ENCODE data around the gene SLC49A3.
"Not testable (repeated sequence)": the region's sequence is repeated elsewhere in the genome, so short reads cannot be mapped to it uniquely, and the experiment has no call there.

The SLC49A3 gene

DNA sequence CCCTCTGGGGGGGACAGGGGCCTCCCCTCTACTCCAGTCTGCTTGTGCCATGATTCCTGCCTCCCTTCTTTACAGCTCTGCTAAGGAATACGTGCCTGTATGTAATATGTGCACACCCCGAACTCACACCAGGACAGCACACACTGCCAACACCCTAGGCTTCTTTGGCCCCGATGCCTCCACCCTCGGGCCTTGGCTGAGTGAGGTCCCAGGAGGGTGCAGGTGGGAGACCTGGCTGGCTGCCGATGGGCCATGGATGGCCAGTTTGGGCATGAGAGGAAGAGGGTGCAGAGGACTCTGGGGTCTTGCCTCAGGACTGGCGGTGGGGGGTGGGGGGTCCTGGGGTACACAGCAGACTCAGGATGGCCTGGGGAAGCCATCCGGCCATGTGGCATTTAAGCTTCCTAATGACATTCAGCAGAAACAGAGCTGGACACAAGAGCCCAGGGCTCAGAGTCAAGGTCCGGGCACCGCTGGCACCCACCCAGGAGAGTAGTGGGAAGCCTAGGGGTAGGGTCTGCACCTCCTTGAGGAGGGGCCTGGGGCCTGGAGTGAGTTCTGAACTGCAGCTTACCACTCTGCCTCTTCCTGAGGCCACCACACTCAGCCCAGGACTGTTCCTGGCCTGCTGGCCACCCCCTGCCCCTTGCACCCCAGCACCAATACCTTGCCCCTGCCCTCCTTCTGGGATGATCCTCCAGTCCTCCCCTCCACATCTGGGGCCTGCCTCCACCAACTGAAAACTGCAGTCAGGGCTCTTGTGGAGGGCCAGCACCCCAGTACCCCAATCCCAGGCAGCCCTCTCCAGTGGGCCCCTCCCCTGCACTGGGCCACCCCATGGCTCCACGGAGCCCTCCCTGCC, 14.6 kb upstream of the SLC49A3 start:
- DNase-seq (ENCODE audit: low read depth in 2 of 2) = no peak

GRCh38 chr4:702618-703048, 13.7 kb upstream of the SLC49A3 start:
- no peak for DNase-seq (ENCODE audit: low read depth in 2 of 2)

DNA sequence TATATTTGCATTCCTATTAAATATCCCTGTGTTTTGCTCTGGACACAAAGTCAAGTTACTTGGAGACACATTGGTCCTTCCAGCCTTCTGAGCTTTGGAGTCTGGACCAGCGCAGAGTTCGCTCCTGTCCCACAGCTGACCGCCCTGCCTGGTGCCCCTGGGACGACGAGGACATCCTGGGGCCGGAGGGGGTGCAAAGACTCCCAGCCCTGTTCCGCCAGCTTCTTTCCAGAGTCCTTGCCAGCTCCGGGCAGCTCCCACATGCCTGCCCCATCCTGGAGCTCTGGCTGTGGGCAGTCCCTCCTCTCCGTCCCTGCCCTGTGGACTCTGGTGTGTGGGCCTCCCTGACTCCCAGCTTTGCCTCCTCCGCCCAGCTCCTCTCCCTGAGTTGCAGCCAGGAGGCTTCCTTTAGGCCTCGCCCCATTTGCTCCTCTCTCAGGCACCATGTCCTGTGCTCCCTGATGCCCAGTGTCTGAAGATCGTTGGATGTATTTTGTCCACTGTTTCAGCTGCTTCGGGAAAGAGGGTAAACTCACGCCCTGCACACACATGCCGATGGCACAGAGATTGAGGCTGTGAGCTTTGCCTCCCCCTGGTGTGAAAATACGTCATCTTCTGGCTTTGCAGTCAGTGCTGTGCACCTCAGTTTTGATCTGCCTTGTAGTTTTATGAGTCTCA, 11.8 kb upstream of the SLC49A3 start:
- no peak for DNase-seq (ENCODE audit: low read depth in 2 of 2)

DNA sequence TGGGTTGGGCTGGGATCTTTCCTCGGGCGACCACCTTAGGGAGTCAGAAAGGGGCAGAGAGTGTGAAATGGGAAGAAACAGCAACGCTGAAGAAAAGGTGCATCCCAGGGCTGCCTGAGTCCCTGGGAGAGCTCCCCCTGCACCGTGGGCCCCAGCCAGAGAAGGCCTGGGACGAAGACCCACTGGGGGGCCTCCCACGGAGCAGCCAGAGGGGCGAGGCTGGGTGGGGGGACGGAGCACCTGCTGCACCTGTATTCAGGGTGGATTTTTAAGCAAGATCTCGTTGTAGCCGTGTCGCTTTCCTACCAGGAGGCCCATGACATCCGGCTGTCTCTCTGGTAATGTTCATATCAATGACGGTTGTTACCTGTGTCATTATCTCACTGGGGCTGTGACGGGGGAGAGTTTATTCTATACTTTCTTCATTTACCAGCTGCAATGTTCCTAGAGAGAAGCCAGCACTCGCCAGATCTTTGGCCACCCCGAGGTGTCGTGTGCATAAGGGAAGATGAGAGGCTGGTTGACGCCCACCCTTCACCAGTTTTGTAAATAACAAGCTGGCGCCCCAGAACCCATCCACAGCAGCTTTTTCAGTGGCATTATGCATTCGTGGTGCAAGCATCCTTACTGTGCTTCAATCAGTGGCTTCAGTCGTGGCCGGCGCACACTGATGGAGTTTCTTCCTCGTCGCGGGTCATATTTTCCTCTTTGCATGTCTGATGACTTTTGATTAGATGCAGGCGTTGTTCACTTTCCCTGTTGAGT, 11.0 kb upstream of the SLC49A3 start:
- DNase-seq (ENCODE audit: low read depth in 2 of 2) = no peak

DNA sequence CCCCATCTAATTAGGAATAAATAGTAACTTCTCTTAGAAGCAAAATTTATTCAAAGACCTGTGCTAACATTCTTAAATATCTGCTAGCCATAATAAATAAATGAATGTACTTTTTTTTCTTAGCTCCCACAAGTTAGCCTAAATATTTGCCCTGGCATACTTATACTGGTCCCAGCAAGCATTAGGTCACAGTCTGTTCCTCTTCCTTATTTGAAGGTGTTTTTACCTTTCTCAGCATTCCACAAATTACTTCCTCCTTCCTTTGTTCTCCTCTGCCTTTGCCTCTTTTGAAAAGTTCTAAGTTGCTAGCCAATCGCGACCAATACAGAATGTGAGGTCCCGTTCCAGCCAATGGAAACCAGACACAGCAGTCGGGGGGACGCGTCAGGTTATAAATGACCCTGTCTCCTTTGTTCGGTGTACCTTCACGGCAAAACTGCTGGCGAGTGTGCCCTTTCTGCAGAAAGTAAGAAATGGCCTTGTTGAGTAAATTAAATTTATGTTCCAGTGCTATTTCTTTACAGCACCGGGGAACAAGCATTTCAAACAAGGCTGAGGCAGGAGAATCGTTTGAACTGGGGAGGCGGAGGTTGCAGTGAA, 5.5 kb upstream of the SLC49A3 start:
- DNase-seq (ENCODE audit: low read depth in 2 of 2) = not testable (repeated sequence)

DNA sequence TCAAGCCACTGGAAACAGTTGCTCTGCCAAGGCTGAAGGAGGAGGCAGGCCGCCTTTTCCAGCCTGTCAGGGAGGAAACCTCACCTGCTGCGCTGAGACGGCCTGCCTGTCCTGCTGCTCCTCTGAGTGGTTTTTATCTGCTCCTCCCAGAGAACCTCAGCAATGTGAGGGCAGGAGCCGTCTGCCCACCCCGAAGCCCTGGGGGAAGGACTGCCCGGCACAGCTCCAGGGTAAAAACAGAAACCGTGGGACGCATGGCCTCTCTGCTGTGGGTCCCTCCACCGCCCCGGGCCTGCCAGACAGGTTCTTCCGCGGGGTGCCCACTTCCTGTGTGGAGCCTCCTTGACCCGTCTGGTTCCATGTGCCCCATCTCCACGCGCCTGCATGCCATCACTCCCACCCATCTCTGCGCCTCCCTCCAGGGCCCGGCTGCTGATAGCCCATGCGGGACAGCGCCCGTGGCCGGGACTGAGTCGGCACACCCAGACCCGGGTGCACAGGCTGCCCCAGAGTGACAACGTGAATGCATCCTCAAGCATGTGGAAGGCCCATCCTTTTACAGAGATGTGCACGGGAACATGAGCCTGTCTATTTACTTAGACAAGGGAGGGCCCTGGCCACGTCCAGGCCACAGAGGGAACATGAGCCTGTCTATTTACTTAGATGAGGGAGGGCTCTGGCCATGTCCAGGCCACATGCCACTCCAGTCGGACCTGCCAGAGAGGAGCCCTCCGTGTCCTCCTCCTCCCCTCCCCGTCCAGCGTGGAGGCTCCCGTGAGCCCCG, 4.0 kb upstream of the SLC49A3 start:
- DNase-seq (ENCODE audit: low read depth in 2 of 2) = no peak

GRCh38 chr4:689723-690122, 772 bp upstream of the SLC49A3 start:
- no peak for DNase-seq (ENCODE audit: low read depth in 2 of 2)

GRCh38 chr4:687971-688853, 739 bp downstream of the SLC49A3 start:
- no peak for DNase-seq (ENCODE audit: low read depth in 2 of 2)

GRCh38 chr4:687048-687970, 1.6 kb downstream of the SLC49A3 start:
- DNase-seq (ENCODE audit: low read depth in 2 of 2) = no peak

- no peak for DNase-seq (ENCODE audit: low read depth in 2 of 2)
These were observed 2.4 kb downstream of the SLC49A3 start for GRCh38 chr4:686413-687040.

DNA sequence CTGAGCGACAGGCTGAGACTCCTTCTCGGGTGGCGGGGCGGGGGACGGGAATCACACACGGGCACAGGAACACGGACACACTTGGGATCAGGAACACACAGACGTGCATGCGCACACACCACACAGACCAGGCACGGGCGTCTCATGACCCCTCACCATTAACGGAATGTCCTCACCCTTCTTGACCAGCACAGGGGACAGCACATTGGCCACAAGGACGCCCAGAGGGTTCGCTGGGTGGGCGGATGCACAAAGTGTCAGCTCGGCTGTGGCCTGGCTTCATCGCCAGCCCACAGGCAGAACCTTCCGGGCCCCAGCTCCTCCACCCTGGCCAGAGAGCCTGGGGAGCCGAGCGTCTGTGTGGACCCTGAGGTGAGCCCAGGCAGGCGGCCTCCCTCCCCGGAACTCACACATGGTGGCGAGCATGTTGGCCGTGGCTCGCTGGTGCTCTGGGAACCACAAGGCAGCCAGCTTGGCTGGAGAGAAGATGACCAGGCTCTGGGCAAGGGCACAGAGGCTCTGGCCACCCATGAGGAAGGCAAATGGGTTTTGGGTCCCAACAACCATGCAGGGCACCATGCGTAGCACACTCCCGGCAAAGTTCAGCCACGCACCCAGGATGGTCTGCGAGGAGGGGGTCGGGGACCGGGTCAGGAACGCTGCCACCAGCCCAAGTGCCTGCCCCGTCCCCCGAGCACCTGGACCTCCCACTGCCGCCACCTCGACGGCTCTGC, 3.1 kb downstream of the SLC49A3 start:
- DNase-seq (ENCODE audit: low read depth in 2 of 2) = no peak

GRCh38 chr4:684623-685327, 4.2 kb downstream of the SLC49A3 start:
- DNase-seq (ENCODE audit: low read depth in 2 of 2) = no peak

DNA sequence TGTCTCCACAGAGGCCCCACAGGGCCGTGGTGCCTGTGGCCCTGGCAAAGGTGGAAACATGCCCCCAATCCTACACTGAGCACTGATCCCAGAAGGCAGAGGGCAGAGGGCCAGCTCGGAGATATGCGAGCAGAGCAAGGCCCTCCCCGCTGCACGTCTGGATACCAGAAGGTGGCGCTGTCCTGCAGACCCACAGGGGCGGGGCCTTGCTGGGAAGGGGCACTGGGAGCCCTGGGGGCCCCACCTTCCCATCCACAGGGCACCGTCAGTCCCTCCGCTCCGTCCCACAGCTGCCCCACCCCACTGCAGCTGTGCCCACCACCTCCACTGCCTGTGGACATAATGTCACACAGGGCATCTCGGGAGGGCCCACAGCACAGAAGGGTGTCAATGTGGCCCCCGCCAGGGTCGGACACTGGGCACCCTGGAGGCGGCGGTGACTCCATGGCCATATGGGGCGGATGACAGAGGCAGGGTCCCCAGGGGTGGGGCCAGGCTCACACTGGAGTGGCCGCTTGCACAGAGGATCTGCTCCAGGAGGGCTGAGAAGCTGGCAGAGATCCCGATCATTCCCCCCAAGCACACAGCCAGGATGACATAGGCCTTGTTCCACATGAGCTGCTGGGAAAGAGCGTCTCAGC, 4.8 kb downstream of the SLC49A3 start:
- DNase-seq (ENCODE audit: low read depth in 2 of 2) = no peak

DNA sequence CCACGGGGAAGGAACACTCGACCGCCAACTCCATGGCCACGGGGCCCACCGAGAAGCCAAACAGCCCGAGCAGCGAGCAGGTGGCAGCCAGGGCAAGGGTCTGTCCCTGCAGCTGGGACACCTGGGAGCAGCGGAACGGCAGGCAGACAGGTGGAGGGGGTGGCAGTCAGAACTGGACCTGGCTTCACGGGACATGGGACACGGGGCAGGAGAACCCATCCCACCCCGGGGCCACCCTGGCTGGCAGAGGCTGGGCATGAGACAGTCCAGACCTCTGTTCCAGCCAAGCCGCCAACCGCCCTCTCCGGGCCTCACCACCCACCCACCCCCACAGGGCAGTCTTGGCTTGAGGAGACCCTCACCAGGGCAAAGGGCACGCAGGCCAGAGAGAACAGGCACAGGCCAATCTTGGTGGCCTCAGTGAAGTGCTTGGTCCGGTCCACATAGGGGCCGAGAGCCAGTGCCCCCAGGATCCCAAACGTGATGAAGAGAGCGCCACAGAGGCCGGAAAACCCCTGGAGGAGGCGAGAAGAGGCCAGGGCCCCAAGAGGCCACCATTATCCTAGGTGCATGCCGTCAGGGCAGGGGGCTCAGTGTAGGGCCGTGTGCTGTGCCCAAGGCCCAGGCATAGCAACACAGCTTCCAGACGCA, 5.6 kb downstream of the SLC49A3 start:
- no peak for DNase-seq (ENCODE audit: low read depth in 2 of 2)

DNA sequence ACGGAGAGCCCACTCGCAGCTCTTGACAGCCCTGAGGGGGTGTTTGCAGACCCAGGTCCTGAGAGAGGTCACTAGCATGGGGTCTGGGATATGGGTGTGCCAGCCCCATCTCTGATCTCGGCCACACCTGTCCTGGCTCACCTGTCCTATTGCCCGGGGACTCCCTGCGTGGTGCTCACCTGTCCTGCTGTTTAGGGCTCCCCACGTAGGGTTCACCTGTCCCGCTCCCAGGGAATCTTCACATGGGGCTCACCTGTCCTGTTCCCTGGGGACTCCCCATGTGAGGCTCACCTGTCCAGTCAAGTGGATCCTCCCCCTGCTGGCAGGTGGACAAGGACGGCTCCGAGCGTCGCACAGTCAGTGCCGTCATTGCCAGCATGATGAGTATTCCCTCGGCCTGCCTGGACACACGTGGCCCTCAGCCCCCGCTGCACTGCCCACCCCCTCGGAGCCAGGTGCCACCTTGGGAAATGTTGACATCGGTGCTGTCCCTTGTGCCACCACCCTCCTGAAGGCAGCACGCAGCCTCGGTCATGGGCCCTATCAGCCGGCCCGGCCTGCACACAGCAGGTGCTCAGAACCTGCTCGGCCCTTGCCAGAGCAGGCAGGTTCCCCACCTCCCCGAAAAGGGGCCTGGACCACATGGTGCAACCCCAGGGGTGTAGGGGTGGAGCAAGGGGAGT, 6.3 kb downstream of the SLC49A3 start:
- no peak for DNase-seq (ENCODE audit: low read depth in 2 of 2)
